Omental fat pad (tissue), 4 donors: Measurements from ENCODE around the gene PLAAT4. TPM values are rescaled to one million over a fixed set of nuclear protein-coding genes. Genes with fewer than 3 reads are reported as not detected.
"Not testable (repeated sequence)": the region's sequence is repeated elsewhere in the genome, so short reads cannot be mapped to it uniquely, and the experiment has no call there.

Experiments used
- ATAC-seq: fragments of 150-250 bp; one replicate; pipeline ENCODE4 v1.9.1; 2016; ENCODE audit warnings: mild to moderate bottlenecking, moderate library complexity; ENCODE audit not compliant: low FRiP score
- DNase-seq: peaks from one replicate; pipeline ENCODE4 v3.0.0-alpha.2; 2019; ENCODE audit warnings: low spot score
- CTCF ChIP-seq, 3 donors: fragments of 450-650 bp; IDR thresholded peaks; one replicate each; pipeline ENCODE4 v1.5.1; 2016 to 2017; ENCODE audit warnings: antibody characterized with exemption in 3 of 3, mild to moderate bottlenecking in 3 of 3, moderate library complexity in 2 of 3
- total RNA-seq, 4 donors: library from RNA; depleted of rRNA; stranded (reverse); fragments of >200 nt; gene quantifications; one replicate each; pipeline ENCODE4 v1.1.0, GENCODE V29; 2016

PLAAT4 gene
- total RNA-seq, 4 donors from 2014 or later, result 26.3 to 91.2 (median 32.6) TPM

DNA sequence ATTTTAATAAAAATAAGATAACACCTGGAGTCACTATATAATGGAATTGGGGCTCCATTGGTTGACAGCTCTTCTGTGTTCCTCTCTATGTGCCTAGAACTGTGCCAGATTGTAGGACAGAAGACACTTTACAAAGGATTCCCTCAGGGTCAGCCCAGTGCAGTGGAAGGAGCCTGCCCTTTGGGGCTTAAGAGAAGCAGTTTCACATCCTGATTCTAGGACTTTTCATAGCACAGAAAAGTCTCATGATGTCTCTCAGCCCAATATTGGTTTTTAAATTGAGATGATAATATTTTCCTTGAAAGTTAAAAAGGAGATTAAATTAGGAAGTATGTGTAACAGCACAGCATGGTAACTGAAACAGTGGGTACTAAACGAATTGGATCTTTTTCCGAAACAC is 7.1 kb downstream of the PLAAT4 start:
- DNase-seq (no peak), ATAC-seq (no peak)
- no peak for TF ChIP-seq CTCF (IDR thresholded peaks at IDR 0.05)

- TF ChIP-seq CTCF (IDR thresholded peaks at IDR 0.05), result no peak
- ATAC-seq (no peak), DNase-seq (no peak)
Observed at GRCh38 chr11:63547061-63547460, 10.5 kb downstream of the PLAAT4 start.

- TF ChIP-seq CTCF (IDR thresholded peaks at IDR 0.05), result no peak
- DNase-seq, result no peak
- ATAC-seq, result peak; percentile 71
Observed at GRCh38 chr11:63548178-63548577, 11.6 kb downstream of the PLAAT4 start.

DNA sequence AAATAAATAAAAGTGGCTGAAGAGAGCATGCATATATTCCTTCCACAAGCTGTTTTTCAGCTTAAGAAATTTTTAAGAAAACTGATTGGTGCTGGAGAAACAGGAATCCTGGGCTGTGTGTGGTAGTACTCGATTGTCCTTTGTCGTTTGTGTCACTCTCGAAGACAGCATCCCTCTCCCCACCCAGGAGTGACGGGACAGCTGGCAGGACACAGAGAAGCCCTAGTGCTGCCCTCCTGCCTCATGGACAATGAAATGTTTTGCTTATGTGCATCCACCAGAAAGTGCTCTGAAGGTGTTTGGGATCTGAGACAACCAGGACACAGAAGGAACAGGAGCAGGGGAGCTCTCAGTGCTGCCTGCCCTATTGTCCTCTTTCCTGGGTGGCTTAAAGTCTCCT is 12.8 kb downstream of the PLAAT4 start:
- ATAC-seq (no peak), DNase-seq (no peak)
- TF ChIP-seq CTCF (IDR thresholded peaks at IDR 0.05), result no peak

GRCh38 chr11:63550156-63550700 is 13.6 kb downstream of the PLAAT4 start:
- ATAC-seq, DNase-seq: not testable (repeated sequence)

GRCh38 chr11:63551091-63551888 is 14.7 kb downstream of the PLAAT4 start:
- DNase-seq (no peak), ATAC-seq (no peak)
- no peak for TF ChIP-seq CTCF (IDR thresholded peaks at IDR 0.05)

DNA sequence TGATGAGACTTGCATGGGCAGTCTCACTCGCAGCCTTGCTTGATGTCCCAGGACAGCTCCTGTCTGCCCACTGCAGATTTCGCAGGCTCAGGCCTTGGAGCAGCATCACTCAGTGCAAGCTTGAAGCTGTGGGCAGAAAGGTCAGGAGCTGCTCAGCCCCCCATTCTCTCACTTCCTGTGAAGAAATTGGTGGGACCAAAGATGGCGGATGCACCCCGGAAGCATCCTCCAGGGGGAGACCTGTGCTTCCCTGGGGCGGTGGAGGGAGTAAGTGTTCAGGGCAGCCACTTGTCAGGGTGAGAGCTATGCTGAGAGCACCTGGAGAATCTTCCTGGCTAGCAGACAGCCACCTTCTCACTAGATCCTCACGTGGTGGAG is 15.3 kb downstream of the PLAAT4 start:
- DNase-seq (no peak), ATAC-seq (no peak)
- no peak for TF ChIP-seq CTCF (IDR thresholded peaks at IDR 0.05)
